OCI-LY3 (cell line): ENCODE measurements around the gene RNF217.

Source experiments
- H2AFZ ChIP-seq: fragments of 200-600, 300-600 bp; shearing (Covaris generic); 2 replicates; pipeline ENCODE4 v1.6.0; 2014; ENCODE audit warnings: antibody characterized with exemption, low read depth, low read length
- H3K27ac ChIP-seq: fragments of 200-600, 300-600 bp; sonication (generic); 2 replicates; pipeline ENCODE4 v1.5.1; 2014; ENCODE audit warnings: mild to moderate bottlenecking, low read length, moderate library complexity, mixed read lengths
- H3K27me3 ChIP-seq: fragments of 200-600, 300-600 bp; sonication (generic); 2 replicates; pipeline ENCODE4 v1.6.1; 2014; ENCODE audit warnings: low read depth, low read length, mixed read lengths
- H3K36me3 ChIP-seq: fragments of 200-600, 300-600 bp; sonication (generic); replicated peaks from 2 replicates; pipeline ENCODE3; 2014; ENCODE audit warnings: low read depth, low read length, mixed read lengths
- H3K4me1 ChIP-seq: fragments of 300-600, 200-600 bp; sonication (generic); 2 replicates; pipeline ENCODE4 v1.6.1; 2014; ENCODE audit warnings: low read length, mixed read lengths
- H3K4me2 ChIP-seq: fragments of 200-600, 300-600 bp; sonication (generic); 2 replicates; pipeline ENCODE4 v1.6.1; 2014; ENCODE audit warnings: low read length, mixed read lengths
- H3K4me3 ChIP-seq: fragments of 300-600, 200-600 bp; sonication (generic); 2 replicates; pipeline ENCODE4 v1.5.1; 2014; ENCODE audit warnings: antibody characterized with exemption, mild to moderate bottlenecking, low read length, moderate library complexity
- H3K79me2 ChIP-seq: fragments of 300-600, 200-600 bp; shearing (Covaris generic); 2 replicates; pipeline ENCODE4 v1.6.1; 2014; ENCODE audit warnings: mild to moderate bottlenecking, low read length, mixed read lengths
- H3K9ac ChIP-seq: fragments of 300-600, 200-600 bp; shearing (Covaris generic); 2 replicates; pipeline ENCODE4 v1.6.0; 2014; ENCODE audit warnings: mild to moderate bottlenecking, low read length, moderate library complexity
- H3K9me3 ChIP-seq: fragments of 200-600, 300-600 bp; shearing (Covaris generic); 2 replicates; pipeline ENCODE4 v1.6.1; 2014; ENCODE audit warnings: low read length, mixed read lengths; ENCODE audit not compliant: insufficient read depth
- H4K20me1 ChIP-seq: fragments of 200-600, 300-600 bp; sonication (generic); 2 replicates; pipeline ENCODE4 v1.6.1; 2016; ENCODE audit warnings: low read length, mixed read lengths; ENCODE audit not compliant: insufficient read depth
- EZH2phosphoT487 ChIP-seq: fragments of 200-600 bp; shearing (Covaris generic); IDR thresholded peaks from 2 replicates; pipeline ENCODE4 v1.6.1; 2018; ENCODE audit warnings: antibody characterized with exemption, mixed run types, low read depth
- TF ChIP-seq, protein P1 (sequence below): fragments of 200-600, 300-600 bp; sonication (generic); IDR thresholded peaks from 2 replicates; pipeline ENCODE4 v1.5.1; 2014; ENCODE audit warnings: antibody characterized with exemption, low read length, low read depth

The RNF217 gene

GRCh38 chr6:125057392-125058246 is 95.4 kb downstream of the RNF217 start:
- no peak for TF ChIP-seq EZH2phosphoT487
- TF ChIP-seq, protein P1, sequence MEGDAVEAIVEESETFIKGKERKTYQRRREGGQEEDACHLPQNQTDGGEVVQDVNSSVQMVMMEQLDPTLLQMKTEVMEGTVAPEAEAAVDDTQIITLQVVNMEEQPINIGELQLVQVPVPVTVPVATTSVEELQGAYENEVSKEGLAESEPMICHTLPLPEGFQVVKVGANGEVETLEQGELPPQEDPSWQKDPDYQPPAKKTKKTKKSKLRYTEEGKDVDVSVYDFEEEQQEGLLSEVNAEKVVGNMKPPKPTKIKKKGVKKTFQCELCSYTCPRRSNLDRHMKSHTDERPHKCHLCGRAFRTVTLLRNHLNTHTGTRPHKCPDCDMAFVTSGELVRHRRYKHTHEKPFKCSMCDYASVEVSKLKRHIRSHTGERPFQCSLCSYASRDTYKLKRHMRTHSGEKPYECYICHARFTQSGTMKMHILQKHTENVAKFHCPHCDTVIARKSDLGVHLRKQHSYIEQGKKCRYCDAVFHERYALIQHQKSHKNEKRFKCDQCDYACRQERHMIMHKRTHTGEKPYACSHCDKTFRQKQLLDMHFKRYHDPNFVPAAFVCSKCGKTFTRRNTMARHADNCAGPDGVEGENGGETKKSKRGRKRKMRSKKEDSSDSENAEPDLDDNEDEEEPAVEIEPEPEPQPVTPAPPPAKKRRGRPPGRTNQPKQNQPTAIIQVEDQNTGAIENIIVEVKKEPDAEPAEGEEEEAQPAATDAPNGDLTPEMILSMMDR: no peak
- Histone ChIP-seq H3K27ac (no peak overlapping the region), H3K9me3 (no peaks in the 10 kb centered on the region), H3K4me3 (no peak overlapping the region), H3K27me3 (no peaks in the 10 kb centered on the region), H3K36me3 (no peaks in the 10 kb centered on the region), H3K9ac (no peak overlapping the region), H3K4me2 (no peak overlapping the region), H2AFZ (no peak overlapping the region), H4K20me1 (no peaks in the 10 kb centered on the region), H3K4me1 (no peaks in the 10 kb centered on the region), H3K79me2 (no peaks in the 10 kb centered on the region)

DNA sequence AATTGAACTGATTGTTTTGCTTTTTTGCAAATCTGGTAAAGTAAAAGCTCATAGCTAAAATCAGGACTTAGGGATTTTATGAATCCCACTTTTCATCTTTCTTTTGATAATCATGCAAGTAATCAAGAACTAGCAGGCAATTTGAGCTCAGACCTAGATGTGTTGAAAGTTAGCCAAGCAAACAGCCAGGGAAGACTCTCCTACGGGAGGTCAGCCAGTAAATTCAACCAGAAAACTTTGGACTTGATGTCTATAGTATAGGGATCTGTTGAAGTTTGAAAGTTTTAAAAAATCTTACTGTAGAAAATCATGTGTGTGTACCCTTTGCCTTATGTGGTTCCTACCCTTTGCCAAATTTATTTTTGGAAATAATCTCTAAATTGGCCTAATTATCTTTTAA is 96.3 kb downstream of the RNF217 start:
- H3K27me3 ChIP-seq: no peaks in the 10 kb centered on the region
- H3K9ac ChIP-seq: no peak overlapping the region
- TF ChIP-seq, protein P1: no peak
- no peak for TF ChIP-seq EZH2phosphoT487
- no peak overlapping the region for H3K4me2 ChIP-seq
- no peaks in the 10 kb centered on the region for H3K79me2 ChIP-seq
- no peaks in the 10 kb centered on the region for H3K36me3 ChIP-seq
- no peaks in the 10 kb centered on the region for H4K20me1 ChIP-seq
- H2AFZ ChIP-seq: no peak overlapping the region
- no peak overlapping the region for H3K4me3 ChIP-seq
- no peak overlapping the region for H3K27ac ChIP-seq
- H3K4me1 ChIP-seq: no peaks in the 10 kb centered on the region
- H3K9me3 ChIP-seq: no peaks in the 10 kb centered on the region

DNA sequence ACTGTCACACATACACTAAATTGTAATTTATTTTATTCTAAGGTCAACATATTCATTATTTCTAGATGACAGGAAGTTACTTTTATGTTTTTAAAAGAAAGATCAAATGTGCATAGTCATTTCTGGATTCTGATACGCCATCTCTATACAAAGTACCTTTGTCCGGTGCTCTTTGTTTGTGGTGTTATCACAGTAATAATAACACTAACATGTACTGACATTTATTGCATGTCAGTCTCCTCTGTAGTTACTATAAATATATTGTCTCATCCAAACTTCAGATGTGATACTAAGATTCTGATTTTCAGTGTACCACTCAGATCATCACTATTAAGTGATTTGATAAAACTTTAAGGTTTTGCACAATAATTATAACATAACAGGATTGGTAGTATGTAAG is 101.1 kb downstream of the RNF217 start:
- Histone ChIP-seq H3K9me3 (no peaks in the 10 kb centered on the region), H3K27ac (no peak overlapping the region), H3K4me1 (no peaks in the 10 kb centered on the region), H3K36me3 (no peaks in the 10 kb centered on the region), H2AFZ (no peak overlapping the region), H3K27me3 (no peaks in the 10 kb centered on the region), H3K4me2 (no peak overlapping the region), H3K79me2 (no peaks in the 10 kb centered on the region), H4K20me1 (no peaks in the 10 kb centered on the region), H3K9ac (no peak overlapping the region), H3K4me3 (no peak overlapping the region)
- TF ChIP-seq EZH2phosphoT487: no peak
- TF ChIP-seq, protein P1: no peak

DNA sequence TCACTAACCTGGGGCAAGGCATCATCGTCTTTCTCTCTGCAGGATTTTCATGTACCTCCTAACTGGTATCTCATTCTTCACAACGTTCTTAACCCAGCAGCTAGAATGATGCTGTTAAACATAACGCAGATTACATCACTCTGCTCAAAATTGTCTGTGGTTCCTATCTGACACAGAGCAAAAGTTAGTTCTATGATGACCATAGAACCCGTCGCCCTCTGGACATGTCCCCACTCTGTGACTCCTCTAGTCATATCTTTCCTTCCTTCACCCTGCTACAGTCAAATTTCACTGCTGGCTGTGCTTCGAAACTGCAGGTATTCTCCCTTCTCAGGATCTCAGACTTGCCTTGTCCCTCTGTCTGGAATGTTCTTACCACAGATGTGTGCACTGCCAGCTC is 103.9 kb downstream of the RNF217 start:
- H3K4me2 ChIP-seq: no peak overlapping the region
- H3K9ac ChIP-seq: no peak overlapping the region
- no peak overlapping the region for H3K27ac ChIP-seq
- H3K79me2 ChIP-seq: no peaks in the 10 kb centered on the region
- no peaks in the 10 kb centered on the region for H3K27me3 ChIP-seq
- no peak overlapping the region for H3K4me3 ChIP-seq
- H3K36me3 ChIP-seq: no peaks in the 10 kb centered on the region
- no peaks in the 10 kb centered on the region for H3K9me3 ChIP-seq
- no peaks in the 10 kb centered on the region for H3K4me1 ChIP-seq
- H2AFZ ChIP-seq: no peak overlapping the region
- no peaks in the 10 kb centered on the region for H4K20me1 ChIP-seq
- TF ChIP-seq, protein P1: no peak
- no peak for TF ChIP-seq EZH2phosphoT487
